HL-60 (cell line): ENCODE measurements around the gene SHC3.

Experiments used
- DNase-seq, 2 experiments: peaks; one replicate each; pipeline ENCODE4 v3.0.0-alpha.2; 2010 to 2020; ENCODE audit warnings: low read depth in 1 of 2, low spot score in 1 of 2
- H3K27ac ChIP-seq: fragments of 250-450 bp; sonication (Bioruptor Pico); replicated peaks from 2 replicates; pipeline ENCODE4 v1.5.1; 2020; ENCODE audit warnings: mild to moderate bottlenecking, moderate library complexity
- H3K27me3 ChIP-seq: fragments of 250-450 bp; sonication (Bioruptor Pico); 2 replicates; pipeline ENCODE4 v1.5.1; 2021; ENCODE audit warnings: mild to moderate bottlenecking, moderate library complexity; ENCODE audit not compliant: insufficient read depth, poor library complexity, severe bottlenecking
- H3K4me3 ChIP-seq: replicated peaks from 2 replicates; pipeline ENCODE4 v1.5.1; 2011; ENCODE audit warnings: mild to moderate bottlenecking, control low read depth, low read length; ENCODE audit not compliant: insufficient read depth
- CTCF ChIP-seq: IDR thresholded peaks from one replicate; pipeline ENCODE4 v1.5.1; 2011; ENCODE audit warnings: low read length, control low read depth, inconsistent platforms; ENCODE audit not compliant: insufficient read depth
- GABPA ChIP-seq: IDR thresholded peaks from 2 replicates; pipeline ENCODE4 v1.6.1; 2012; ENCODE audit warnings: low read depth
- POLR2AphosphoS5 ChIP-seq: IDR thresholded peaks from 2 replicates; pipeline ENCODE4 v1.6.1; 2012; ENCODE audit warnings: low read depth
- REST ChIP-seq: IDR thresholded peaks from 2 replicates; pipeline ENCODE4 v1.6.1; 2012; ENCODE audit warnings: low read depth; ENCODE audit not compliant: insufficient replicate concordance
- SPI1 ChIP-seq: IDR thresholded peaks from 2 replicates; pipeline ENCODE4 v1.6.1; 2012; ENCODE audit warnings: low read depth, mild to moderate bottlenecking, borderline replicate concordance

Gene SHC3

GRCh38 chr9:88995627-88996026, 183.0 kb downstream of the SHC3 start:
- H3K27me3 ChIP-seq: no peaks in the 10 kb centered on the region
- H3K4me3 ChIP-seq: no peak overlapping the region
- no peak for DNase-seq
- TF ChIP-seq REST (no peak), POLR2AphosphoS5 (no peak), CTCF (no peak), SPI1 (no peak), GABPA (no peak)
- no peak overlapping the region for H3K27ac ChIP-seq

GRCh38 chr9:88995200-88995577, 183.4 kb downstream of the SHC3 start:
- Histone ChIP-seq H3K27me3 (no peaks in the 10 kb centered on the region), H3K4me3 (no peak overlapping the region), H3K27ac (no peak overlapping the region)
- TF ChIP-seq GABPA (no peak), POLR2AphosphoS5 (no peak), SPI1 (no peak), REST (no peak), CTCF (no peak)
- DNase-seq: no peak

GRCh38 chr9:88994469-88995199, 184.0 kb downstream of the SHC3 start:
- Histone ChIP-seq H3K27ac (no peak overlapping the region), H3K27me3 (no peaks in the 10 kb centered on the region), H3K4me3 (no peak overlapping the region)
- TF ChIP-seq REST: no peak
- no peak for TF ChIP-seq GABPA
- no peak for TF ChIP-seq POLR2AphosphoS5
- TF ChIP-seq CTCF: no peak
- TF ChIP-seq SPI1: no peak
- DNase-seq: no peak
